Spleen (tissue), 7 donors: ENCODE data around the gene YEATS2.

Experiments
- CTCF ChIP-seq, 11 experiments: fragments of 200-600 bp in 7 of 11; fragments of 450-650 bp in 4 of 11; sonication (generic) in 4 of 11; IDR thresholded peaks in 8 of 11; conservative IDR thresholded peaks in 3 of 11; 1 replicate in 7 of 11; 2 replicates in 4 of 11; pipeline versions ENCODE4 v1.4.0 to v1.8.0; 2016 to 2021; ENCODE audit warnings: antibody characterized with exemption in 11 of 11, inconsistent platforms in 4 of 11, mild to moderate bottlenecking in 1 of 11
- POLR2A ChIP-seq, 3 donors: fragments of 450-650 bp; IDR thresholded peaks; one replicate each; pipeline ENCODE4 v1.5.1; 2017; ENCODE audit warnings: antibody characterized with exemption in 3 of 3, mild to moderate bottlenecking in 1 of 3
- donor health status: DM: no; HTN: no; CAD: no; lungs with moderate emphysema.
- donor health status: DM: no; HTN: no; CAD: no.
- donor health status: DM: no; HTN: no; CAD: no.

GRCh38 chr3:183796372-183796771 is 98.8 kb downstream of the YEATS2 start:
- no peak for TF ChIP-seq CTCF (IDR thresholded peaks at IDR 0.05 in 8 of 11, conservative IDR thresholded peaks at IDR 0.05 in 3 of 11)
- no peak for TF ChIP-seq POLR2A (IDR thresholded peaks at IDR 0.05)
